Ishikawa (cell line): Measurements from ENCODE around the gene RILP.

ENCODE experiments used
- CEBPB ChIP-seq: IDR thresholded peaks from 2 replicates; pipeline ENCODE4 v1.6.1; 2012
- CREB1 ChIP-seq: IDR thresholded peaks from 2 replicates; pipeline ENCODE4 v1.6.1; 2012; ENCODE audit warnings: low read depth
- EGR1 ChIP-seq: IDR thresholded peaks from 2 replicates; pipeline ENCODE4 v1.6.1; 2012
- EP300 ChIP-seq: IDR thresholded peaks from 2 replicates; pipeline ENCODE4 v1.6.1; 2012; ENCODE audit warnings: borderline replicate concordance
- FOXM1 ChIP-seq: IDR thresholded peaks from 2 replicates; pipeline ENCODE4 v1.6.1; 2012; ENCODE audit warnings: low read depth, borderline replicate concordance
- MAX ChIP-seq: IDR thresholded peaks from 2 replicates; pipeline ENCODE4 v1.6.1; 2012
- NFIC ChIP-seq: IDR thresholded peaks from 2 replicates; pipeline ENCODE4 v1.6.1; 2012
- RAD21 ChIP-seq: IDR thresholded peaks from 2 replicates; pipeline ENCODE4 v1.6.1; 2012; ENCODE audit warnings: low read depth
- REST ChIP-seq: IDR thresholded peaks from 2 replicates; pipeline ENCODE4 v1.6.1; 2012; ENCODE audit warnings: low read depth, mild to moderate bottlenecking
- TAF1 ChIP-seq: IDR thresholded peaks from 2 replicates; pipeline ENCODE4 v1.6.1; 2012; ENCODE audit warnings: low read depth, mild to moderate bottlenecking
- TCF12 ChIP-seq: IDR thresholded peaks from 2 replicates; pipeline ENCODE4 v1.6.1; 2012; ENCODE audit warnings: low read depth
- TEAD4 ChIP-seq: IDR thresholded peaks from 2 replicates; pipeline ENCODE4 v1.6.1; 2012
- USF1 ChIP-seq: IDR thresholded peaks from 2 replicates; pipeline ENCODE4 v1.6.1; 2012
- YY1 ChIP-seq: IDR thresholded peaks from 2 replicates; pipeline ENCODE4 v1.6.1; 2012; ENCODE audit warnings: low read depth
- ZBTB7A ChIP-seq: IDR thresholded peaks from 2 replicates; pipeline ENCODE4 v1.6.1; 2012; ENCODE audit warnings: low read depth

Gene RILP

GRCh38 chr17:1676401-1676800, 26.7 kb upstream of the RILP start:
- TF ChIP-seq CREB1 = no peak
- no peak for TF ChIP-seq EGR1
- no peak for TF ChIP-seq MAX
- no peak for TF ChIP-seq USF1
- TF ChIP-seq RAD21 = no peak

- TF ChIP-seq TEAD4 (no peak), RAD21 (no peak), NFIC (no peak), USF1 (no peak), CREB1 (no peak), MAX (no peak), TAF1 (no peak), ZBTB7A (no peak), EP300 (no peak), CEBPB (no peak)
Observed at GRCh38 chr17:1673041-1673785, 23.5 kb upstream of the RILP start.

- TF ChIP-seq CEBPB = no peak
- no peak for TF ChIP-seq TEAD4
Observed at GRCh38 chr17:1661045-1661444, 11.4 kb upstream of the RILP start.

GRCh38 chr17:1658100-1658499, 8.4 kb upstream of the RILP start:
- TF ChIP-seq NFIC = no peak
- no peak for TF ChIP-seq USF1
- TF ChIP-seq YY1 = no peak
- no peak for TF ChIP-seq TAF1
- TF ChIP-seq TEAD4 = no peak
- no peak for TF ChIP-seq MAX
- no peak for TF ChIP-seq RAD21
- no peak for TF ChIP-seq ZBTB7A
- no peak for TF ChIP-seq EP300
- no peak for TF ChIP-seq FOXM1
- TF ChIP-seq REST = no peak
- TF ChIP-seq EGR1 = no peak
- no peak for TF ChIP-seq CREB1
- no peak for TF ChIP-seq TCF12
- no peak for TF ChIP-seq CEBPB

GRCh38 chr17:1653735-1654134, 4.1 kb upstream of the RILP start:
- no peak for TF ChIP-seq MAX

- TF ChIP-seq RAD21 (no peak), YY1 (no peak), ZBTB7A (no peak), TEAD4 (no peak), FOXM1 (no peak), TCF12 (no peak), EP300 (no peak), NFIC (no peak), TAF1 (no peak), CEBPB (no peak), REST (no peak), EGR1 (no peak), CREB1 (no peak), USF1 (no peak), MAX (no peak)
Observed at GRCh38 chr17:1651559-1651844, 1.8 kb upstream of the RILP start.
